ENCODE results near the gene MAPK1IP1L. TPM values are rescaled to one million over a fixed set of nuclear protein-coding genes. Genes with fewer than 3 reads are reported as not detected.
A peak's percentile ranks its signal among the peaks of the same experiment; 100 is the strongest.
"Not testable (repeated sequence)": the region's sequence is repeated elsewhere in the genome, so short reads cannot be mapped to it uniquely, and the experiment has no call there.

Gene MAPK1IP1L
- total and polyA plus RNA-seq, 9 donors, result 35.6 to 130 (median 75.6) TPM

GRCh38 chr14:55028476-55028875, 23.0 kb upstream of the MAPK1IP1L start:
- H3K9me3 ChIP-seq, result no peaks in the 10 kb centered on the region
- TF ChIP-seq, protein P1, sequence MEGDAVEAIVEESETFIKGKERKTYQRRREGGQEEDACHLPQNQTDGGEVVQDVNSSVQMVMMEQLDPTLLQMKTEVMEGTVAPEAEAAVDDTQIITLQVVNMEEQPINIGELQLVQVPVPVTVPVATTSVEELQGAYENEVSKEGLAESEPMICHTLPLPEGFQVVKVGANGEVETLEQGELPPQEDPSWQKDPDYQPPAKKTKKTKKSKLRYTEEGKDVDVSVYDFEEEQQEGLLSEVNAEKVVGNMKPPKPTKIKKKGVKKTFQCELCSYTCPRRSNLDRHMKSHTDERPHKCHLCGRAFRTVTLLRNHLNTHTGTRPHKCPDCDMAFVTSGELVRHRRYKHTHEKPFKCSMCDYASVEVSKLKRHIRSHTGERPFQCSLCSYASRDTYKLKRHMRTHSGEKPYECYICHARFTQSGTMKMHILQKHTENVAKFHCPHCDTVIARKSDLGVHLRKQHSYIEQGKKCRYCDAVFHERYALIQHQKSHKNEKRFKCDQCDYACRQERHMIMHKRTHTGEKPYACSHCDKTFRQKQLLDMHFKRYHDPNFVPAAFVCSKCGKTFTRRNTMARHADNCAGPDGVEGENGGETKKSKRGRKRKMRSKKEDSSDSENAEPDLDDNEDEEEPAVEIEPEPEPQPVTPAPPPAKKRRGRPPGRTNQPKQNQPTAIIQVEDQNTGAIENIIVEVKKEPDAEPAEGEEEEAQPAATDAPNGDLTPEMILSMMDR (IDR thresholded peaks at IDR 0.05), result no peak
- TF ChIP-seq POLR2A (IDR thresholded peaks at IDR 0.05) (no peak), EP300 (IDR thresholded peaks at IDR 0.05) (no peak)
- peak overlapping the region; percentile 83 for H3K4me3 ChIP-seq
- peaks cover 3% of the 10 kb centered on the region for H3K4me1 ChIP-seq (ENCODE audit: insufficient read depth)
- H3K27ac ChIP-seq, result no peak overlapping the region
- intact Hi-C loops (cut with DNase I), result no loop called here
- H3K27me3 ChIP-seq, result no peaks in the 10 kb centered on the region
- 47 to 61% (median 50%) methylated on average over 4 of the region's 4 CpGs for WGBS, 3 donors
- no peak for DNase-seq
- H3K36me3 ChIP-seq, result no peaks in the 10 kb centered on the region

DNA sequence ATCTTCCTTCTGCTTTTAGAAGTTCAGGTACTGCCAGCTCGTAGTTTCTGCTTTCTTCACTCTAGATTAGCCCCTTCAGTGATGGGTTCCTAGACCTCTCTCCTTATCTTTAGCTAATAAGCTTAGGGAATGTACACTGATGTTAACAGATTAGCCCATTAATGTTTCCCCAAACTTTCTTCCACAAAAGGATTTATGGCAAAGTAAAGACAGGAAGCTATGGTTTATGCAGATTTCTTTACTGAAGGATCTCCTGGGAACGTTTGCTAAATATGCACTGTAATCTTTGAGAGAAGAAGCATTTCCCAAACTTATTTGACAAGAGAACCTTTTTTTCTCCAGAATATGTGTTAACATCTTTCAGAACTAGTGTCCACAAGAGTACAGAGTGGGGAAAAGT, 20.3 kb upstream of the MAPK1IP1L start:
- no peaks in the 10 kb centered on the region for H3K9me3 ChIP-seq
- DNase-seq, result no peak
- intact Hi-C loops (cut with DNase I), result no loop called here
- no peaks in the 10 kb centered on the region for H3K27me3 ChIP-seq
- no peak overlapping the region for H3K27ac ChIP-seq
- TF ChIP-seq EP300 (IDR thresholded peaks at IDR 0.05), result no peak
- TF ChIP-seq, protein P1 (IDR thresholded peaks at IDR 0.05), result no peak
- no peak for TF ChIP-seq POLR2A (IDR thresholded peaks at IDR 0.05)
- peaks cover 1% of the 10 kb centered on the region for H3K4me1 ChIP-seq (ENCODE audit: insufficient read depth)
- H3K4me3 ChIP-seq, result no peak overlapping the region
- WGBS, 3 donors, result 40 to 41% (median 40%) methylated on average over 2 of the region's 2 CpGs
- no peaks in the 10 kb centered on the region for H3K36me3 ChIP-seq

DNA sequence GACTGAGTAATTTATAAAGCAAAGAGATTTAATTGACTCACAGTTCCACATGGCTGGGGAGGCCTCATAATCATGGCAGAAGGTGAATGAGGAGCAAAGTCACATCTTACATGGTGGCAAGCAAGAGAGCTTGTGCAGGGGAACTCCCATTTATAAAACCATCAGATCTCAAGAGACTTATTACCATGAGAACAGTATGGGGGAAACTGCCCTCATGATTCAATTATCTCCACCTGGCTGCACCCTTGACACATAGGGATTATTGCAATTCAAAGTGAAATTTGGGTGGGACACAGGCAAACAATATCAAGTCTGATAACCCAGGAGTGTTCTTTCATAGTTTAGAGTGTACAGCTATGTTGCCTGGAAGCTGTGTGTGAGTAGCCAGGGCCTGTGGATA, 13.5 kb upstream of the MAPK1IP1L start:
- H3K4me3 ChIP-seq; H3K36me3 ChIP-seq; H3K27me3 ChIP-seq; DNase-seq; intact Hi-C loops (cut with DNase I); H3K27ac ChIP-seq; H3K4me1 ChIP-seq (ENCODE audit: insufficient read depth); H3K9me3 ChIP-seq: not testable (repeated sequence)

GRCh38 chr14:55038708-55039107, 12.7 kb upstream of the MAPK1IP1L start:
- Histone ChIP-seq H3K9me3 (no peaks in the 10 kb centered on the region), H3K36me3 (no peaks in the 10 kb centered on the region), H3K27ac (no peak overlapping the region), H3K4me3 (no peak overlapping the region), H3K27me3 (no peaks in the 10 kb centered on the region), H3K4me1 (ENCODE audit: insufficient read depth) (no peaks in the 10 kb centered on the region)
- TF ChIP-seq POLR2A (IDR thresholded peaks at IDR 0.05), result no peak
- TF ChIP-seq, protein P1 (IDR thresholded peaks at IDR 0.05), result no peak
- no peak for TF ChIP-seq EP300 (IDR thresholded peaks at IDR 0.05)
- DNase-seq, result no peak
- intact Hi-C loops (cut with DNase I), result no loop called here

- no peak for DNase-seq
- Histone ChIP-seq H3K4me3 (no peak overlapping the region), H3K27me3 (no peaks in the 10 kb centered on the region), H3K36me3 (no peaks in the 10 kb centered on the region), H3K4me1 (ENCODE audit: insufficient read depth) (no peaks in the 10 kb centered on the region), H3K27ac (no peak overlapping the region), H3K9me3 (no peaks in the 10 kb centered on the region)
- intact Hi-C loops (cut with DNase I), result no loop called here
- WGBS, 3 donors, result 91 to 96% (median 94%) methylated on average over 5 of the region's 5 CpGs
- TF ChIP-seq EP300 (IDR thresholded peaks at IDR 0.05) (no peak), POLR2A (IDR thresholded peaks at IDR 0.05) (no peak)
- TF ChIP-seq, protein P1 (IDR thresholded peaks at IDR 0.05), result no peak
Observed at GRCh38 chr14:55043528-55043927, 7.9 kb upstream of the MAPK1IP1L start.
